ENCODE measurements around the gene RAB34. TPM values are rescaled to one million over a fixed set of nuclear protein-coding genes. Genes with fewer than 3 reads are reported as not detected.
A peak's percentile ranks its signal among the peaks of the same experiment; 100 is the strongest.

Gene RAB34
- total and polyA plus RNA-seq, 9 of the 15 experiments (the other 6 are each of a cell fraction or from before 2014, with no cell fraction given) = 0.07 to 3.8 (median 0.46) TPM; not detected in 1

- TF ChIP-seq ZNF75A (CRISPR knock-in tag; IDR thresholded peaks at IDR 0.05) (no peak), ZNF830 (CRISPR knock-in tag; IDR thresholded peaks at IDR 0.05) (no peak), ZNF780A (CRISPR knock-in tag; IDR thresholded peaks at IDR 0.05) (no peak), ZSCAN29 (IDR thresholded peaks at IDR 0.05) (0 out of 2 replicates have a peak, but pooled peaks have one; percentile 29), RBBP5 (IDR thresholded peaks at IDR 0.05; ENCODE audit: borderline replicate concordance, insufficient read depth, low read length, poor library complexity, severe bottlenecking) (no peak), ZNF134 (CRISPR knock-in tag; conservative IDR thresholded peaks at IDR 0.05) (no peak), PTRF (tag; IDR thresholded peaks at IDR 0.05) (no peak), MCM3 (IDR thresholded peaks at IDR 0.05) (no peak), ZNF133 (CRISPR knock-in tag; IDR thresholded peaks at IDR 0.05) (peak; percentile 6; the same call in 1 of the 2 replicates), PHF21A (IDR thresholded peaks at IDR 0.05; ENCODE audit: borderline replicate concordance, low read depth) (peak; percentile 59; the same call in 1 of the 2 replicates), SETDB1 (IDR thresholded peaks at IDR 0.05; ENCODE audit: low read length) (no peak), GTF2E2 (tag; IDR thresholded peaks at IDR 0.05) (no peak), SMC3 (conservative IDR thresholded peaks at IDR 0.05; ENCODE audit: insufficient read depth, low read depth, low read length) (no peak), ZFP36 (IDR thresholded peaks at IDR 0.05; ENCODE audit: low read depth, low read length, partially characterized antibody) (no peak), PHF8 (IDR thresholded peaks at IDR 0.05; ENCODE audit: borderline replicate concordance, low read length) (no peak), E2F6 (IDR thresholded peaks at IDR 0.05; ENCODE audit: borderline replicate concordance in 1 of 2, extremely low read depth in 1 of 2, insufficient read depth in 1 of 2, insufficient read length in 1 of 2, low read depth in 1 of 2, low read length in 1 of 2, poor library complexity in 1 of 2, severe bottlenecking in 1 of 2) (no peak), ZBTB8A (IDR thresholded peaks at IDR 0.05; ENCODE audit: partially characterized antibody) (no peak), PHB2 (IDR thresholded peaks at IDR 0.05; ENCODE audit: low read depth) (peak; percentile 39; the same call in 1 of the 2 replicates), HMG20A (CRISPR knock-in tag; conservative IDR thresholded peaks at IDR 0.05) (no peak), TAL1 (IDR thresholded peaks at IDR 0.05) (peak; percentile 42; the same call in 1 of the 2 replicates), ZKSCAN8 (CRISPR knock-in tag; IDR thresholded peaks at IDR 0.05) (no peak), MAX (CRISPR knock-in tag; IDR thresholded peaks at IDR 0.05) (peak; percentile 47), ZNF57 (CRISPR knock-in tag; IDR thresholded peaks at IDR 0.05) (no peak), E2F1 (CRISPR knock-in tag; IDR thresholded peaks at IDR 0.05) (no peak), RBM34 (IDR thresholded peaks at IDR 0.05; ENCODE audit: borderline replicate concordance, insufficient read depth, low read length) (no peak), IRF9 (tag; IDR thresholded peaks at IDR 0.05) (no peak), CBFA2T2 (conservative IDR thresholded peaks at IDR 0.05) (peak; percentile 61), ZFP30 (CRISPR knock-in tag; IDR thresholded peaks at IDR 0.05; ENCODE audit: borderline replicate concordance) (no peak), CC2D1A (IDR thresholded peaks at IDR 0.05) (no peak)
Measured at GRCh38 chr17:28711723-28712031, 6.0 kb downstream of the RAB34 start, which contains the start of gene PROCA1 (continued).
